Fibroblast of peridontal ligament (primary cell): ENCODE results near the gene SLC35E2B.

ENCODE experiments used
- DNase-seq: peaks from one replicate; pipeline ENCODE4 v3.0.0-alpha.2; 2010; ENCODE audit errors: extremely low read depth

Gene SLC35E2B

GRCh38 chr1:1610796-1611195 lies 81.8 kb downstream of the SLC35E2B start:
- DNase-seq = no peak

- DNase-seq = no peak
These were observed 82.6 kb downstream of the SLC35E2B start for GRCh38 chr1:1609822-1610485.
